B cell (primary cell): ENCODE measurements around the gene CGNL1. TPM values are rescaled to one million over a fixed set of nuclear protein-coding genes. Genes with fewer than 3 reads are reported as not detected.

Experiments
- ATAC-seq: fragments of 200-7000 bp; cut with Tn5 transposase; one replicate; pipeline ENCODE4 v1.10.0; 2021; ENCODE audit warnings: low read depth, mild to moderate bottlenecking, moderate number of reproducible peaks, moderate library complexity
- CTCF ChIA-PET: fragments of 350-600 bp; sonication (Branson Sonifier 250); formaldehyde crosslinking; loops from one replicate; lab custom pipeline; 2021; ENCODE audit warnings: antibody characterized with exemption, inconsistent platforms; lab: Charles Lee
- POLR2A ChIA-PET: fragments of 350-600 bp; sonication (Branson Sonifier 250); formaldehyde crosslinking; loops from one replicate; lab custom pipeline; 2021; ENCODE audit warnings: antibody characterized with exemption; lab: Charles Lee
- DNase-seq: peaks from one replicate; pipeline ENCODE4 v3.0.0; 2013
- H2AFZ ChIP-seq: 2 replicates; pipeline ENCODE4 v1.6.1; 2012; ENCODE audit warnings: mild to moderate bottlenecking, low read depth, low read length; ENCODE audit not compliant: insufficient read depth, poor library complexity, severe bottlenecking
- H3K27ac ChIP-seq, 2 donors: 1 replicate in 1 of 2; 2 replicates in 1 of 2; pipeline ENCODE4 v1.5.1; 2012 to 2013; ENCODE audit warnings: low read length in 2 of 2, mild to moderate bottlenecking in 2 of 2, moderate library complexity in 1 of 2
- H3K27me3 ChIP-seq, 4 experiments: fragments of 200-600 bp in 1 of 4; sonication (generic) in 1 of 4; replicated peaks in 1 of 4; 1 replicate in 2 of 4; 2 replicates in 2 of 4; pipeline versions ENCODE4 v1.6.1 to v1.7.0; 2013 to 2016; ENCODE audit warnings: low read length in 3 of 4, mild to moderate bottlenecking in 2 of 4, mixed read lengths in 1 of 4, moderate library complexity in 1 of 4; ENCODE audit not compliant: insufficient read depth in 4 of 4, control insufficient read depth in 3 of 4; ENCODE audit errors: control extremely low read depth in 1 of 4
- H3K36me3 ChIP-seq, 2 experiments: replicated peaks in 1 of 2; 1 replicate in 1 of 2; 2 replicates in 1 of 2; pipeline versions ENCODE4 v1.6.1 to v1.7.1; 2013; ENCODE audit warnings: low read length in 1 of 2; ENCODE audit not compliant: insufficient read depth in 2 of 2, control insufficient read depth in 1 of 2; ENCODE audit errors: control extremely low read depth in 1 of 2, extremely low read depth in 1 of 2
- H3K4me1 ChIP-seq, 2 donors: fragments of 200-600 bp in 1 of 2; sonication (generic) in 1 of 2; 1 replicate in 1 of 2; 2 replicates in 1 of 2; pipeline versions ENCODE4 v1.5.1 to v1.6.1; 2013 to 2017; ENCODE audit warnings: low read length in 2 of 2; ENCODE audit not compliant: control insufficient read depth in 2 of 2, insufficient read depth in 2 of 2
- H3K4me2 ChIP-seq: replicated peaks from 2 replicates; pipeline ENCODE3; 2012; ENCODE audit warnings: mild to moderate bottlenecking, low read depth, low read length; ENCODE audit not compliant: poor library complexity, severe bottlenecking
- H3K4me3 ChIP-seq, 5 experiments: fragments of 200-600 bp in 1 of 5; sonication (generic) in 1 of 5; 1 replicate in 3 of 5; 2 replicates in 2 of 5; pipeline versions ENCODE4 v1.5.1 to v1.7.0; 2011 to 2016; ENCODE audit warnings: low read length in 4 of 5, mild to moderate bottlenecking in 4 of 5, low read depth in 2 of 5, control low read depth in 1 of 5, moderate library complexity in 1 of 5; ENCODE audit not compliant: insufficient read depth in 1 of 5; ENCODE audit errors: control extremely low read depth in 1 of 5, extremely low read depth in 1 of 5
- H3K79me2 ChIP-seq: fragments of 200-600 bp; sonication (generic); one replicate; pipeline ENCODE4 v1.6.0; 2016; ENCODE audit warnings: low read length; ENCODE audit not compliant: control insufficient read depth, insufficient read depth
- H3K9ac ChIP-seq: fragments of 200-600 bp; sonication (generic); 2 replicates; pipeline ENCODE4 v1.6.1; 2017; ENCODE audit warnings: mild to moderate bottlenecking, low read length, moderate library complexity
- H3K9me3 ChIP-seq, 3 donors: one replicate each; pipeline versions ENCODE4 v1.6.1 to v1.7.1; 2013; ENCODE audit warnings: low read length in 2 of 3; ENCODE audit not compliant: control insufficient read depth in 2 of 3, insufficient read depth in 1 of 3; ENCODE audit errors: control extremely low read depth in 1 of 3
- H4K20me1 ChIP-seq: 2 replicates; pipeline ENCODE4 v1.6.0; 2012; ENCODE audit warnings: mild to moderate bottlenecking, low read length; ENCODE audit not compliant: insufficient read depth, control insufficient read depth, poor library complexity, severe bottlenecking
- H3K27ac Mint-ChIP-seq: one replicate; pipeline ENCODE4 v1.8.0; 2021; ENCODE audit warnings: mixed read lengths
- H3K27me3 Mint-ChIP-seq: one replicate; pipeline ENCODE4 v1.8.0; 2021; ENCODE audit warnings: mixed read lengths
- H3K4me1 Mint-ChIP-seq: one replicate; pipeline ENCODE4 v1.8.0; 2021; ENCODE audit warnings: mixed read lengths
- H3K4me3 Mint-ChIP-seq: one replicate; pipeline ENCODE4 v1.8.0; 2021; ENCODE audit warnings: mixed read lengths
- H3K9me3 Mint-ChIP-seq: one replicate; pipeline ENCODE4 v1.8.0; 2022; ENCODE audit warnings: mixed read lengths; ENCODE audit not compliant: insufficient read depth
- EZH2 ChIP-seq: IDR thresholded peaks from 2 replicates; pipeline ENCODE4 v1.6.1; 2012; ENCODE audit warnings: borderline replicate concordance, low read depth, mild to moderate bottlenecking, moderate library complexity, low read length; ENCODE audit not compliant: insufficient read depth, poor library complexity, severe bottlenecking
- WGBS: methylation state at CpG from one replicate; pipeline ENCODE4 v1.1.5; 2013; ENCODE audit warnings: missing lambda C conversion rate; ENCODE audit not compliant: insufficient coverage; 5-methylcytosine and 5-hydroxymethylcytosine counted together
- intact Hi-C: fragments of 100-400 bp; cut with micrococcal nuclease; formaldehyde crosslinking; loops from one replicate; pipeline ENCODE4 v1.10.0; 2022
- polyA plus RNA-seq: library from polyadenylated mRNA; depleted of rRNA; stranded (reverse); fragments of >200 nt; gene quantifications from 2 replicates; pipeline ENCODE4 v1.2.3, GENCODE V29; 2012
- total RNA-seq, 2 donors: library from RNA; stranded (reverse); fragments of 120-200 nt in 1 of 2; gene quantifications; 1 replicate in 1 of 2; 2 replicates in 1 of 2; pipeline versions ENCODE4 v1.2.3 to v1.2.4, GENCODE V29; 2013 to 2022
- TF ChIP-seq, protein P1 (sequence below): fragments of 200-600 bp; IDR thresholded peaks from one replicate; pipeline ENCODE4 v1.8.0; 2022; ENCODE audit warnings: antibody characterized with exemption, mild to moderate bottlenecking

CGNL1 gene
- total and polyA plus RNA-seq, 2 donors (not counting 1 experiment from before 2014, with no cell fraction given) = 0.03 to 0.12 TPM

DNA sequence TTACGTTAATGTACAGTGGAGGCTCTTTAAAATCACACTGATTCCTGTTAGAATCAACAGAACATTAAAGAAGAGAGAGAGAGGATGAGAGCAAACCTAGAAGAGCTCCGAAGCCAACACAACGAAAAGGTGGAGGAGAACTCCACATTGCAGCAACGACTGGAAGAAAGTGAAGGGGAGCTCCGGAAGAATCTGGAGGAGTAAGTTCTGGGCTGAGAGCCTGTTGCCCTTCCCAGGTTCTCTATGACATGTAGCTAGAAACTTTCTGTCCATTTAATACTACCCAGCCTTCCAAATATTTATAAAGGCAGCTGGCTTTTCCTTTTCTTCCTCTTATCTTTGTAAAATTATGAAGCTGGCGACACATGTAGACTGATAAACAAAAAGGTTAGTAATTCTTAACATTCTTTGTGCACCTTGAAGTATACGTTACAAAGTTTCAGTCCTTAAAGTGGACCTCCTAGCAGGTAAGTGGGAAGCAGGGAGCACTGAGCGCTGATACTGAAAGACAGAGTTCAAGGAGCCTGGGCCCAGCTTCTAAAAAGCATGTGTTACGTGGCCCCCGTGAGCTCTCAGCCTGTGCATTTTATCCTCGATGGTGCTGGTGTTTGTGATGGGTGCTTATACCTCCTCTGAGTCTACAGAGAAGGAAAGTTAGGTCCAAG lies 75.9 kb downstream of the CGNL1 start:
- Histone ChIP-seq H3K4me3 (no peak overlapping the region), H3K9ac (no peak overlapping the region), H3K4me2 (no peak overlapping the region), H3K27ac (no peak overlapping the region), H3K79me2 (no peaks in the 10 kb centered on the region), H4K20me1 (no peaks in the 10 kb centered on the region), H3K4me1 (no peaks in the 10 kb centered on the region), H3K9me3 (peaks cover 0 to 1% (median 0%) of the 10 kb centered on the region in 3 donors), H2AFZ (no peak overlapping the region), H3K27me3 (no peaks in the 10 kb centered on the region), H3K36me3 (no peaks in the 10 kb centered on the region)
- Mint-ChIP-seq H3K27ac (no peak overlapping the region), H3K4me1 (no peaks in the 10 kb centered on the region), H3K4me3 (no peak overlapping the region), H3K27me3 (peaks cover 6% of the 10 kb centered on the region), H3K9me3 (no peaks in the 10 kb centered on the region)
- no peak for DNase-seq
- POLR2A ChIA-PET = no interaction called here
- WGBS = 96% methylated on average over 8 of the region's 11 CpGs
- CTCF ChIA-PET = no interaction called here
- no peak for ATAC-seq
- TF ChIP-seq EZH2 = no peak
- TF ChIP-seq, protein P1, sequence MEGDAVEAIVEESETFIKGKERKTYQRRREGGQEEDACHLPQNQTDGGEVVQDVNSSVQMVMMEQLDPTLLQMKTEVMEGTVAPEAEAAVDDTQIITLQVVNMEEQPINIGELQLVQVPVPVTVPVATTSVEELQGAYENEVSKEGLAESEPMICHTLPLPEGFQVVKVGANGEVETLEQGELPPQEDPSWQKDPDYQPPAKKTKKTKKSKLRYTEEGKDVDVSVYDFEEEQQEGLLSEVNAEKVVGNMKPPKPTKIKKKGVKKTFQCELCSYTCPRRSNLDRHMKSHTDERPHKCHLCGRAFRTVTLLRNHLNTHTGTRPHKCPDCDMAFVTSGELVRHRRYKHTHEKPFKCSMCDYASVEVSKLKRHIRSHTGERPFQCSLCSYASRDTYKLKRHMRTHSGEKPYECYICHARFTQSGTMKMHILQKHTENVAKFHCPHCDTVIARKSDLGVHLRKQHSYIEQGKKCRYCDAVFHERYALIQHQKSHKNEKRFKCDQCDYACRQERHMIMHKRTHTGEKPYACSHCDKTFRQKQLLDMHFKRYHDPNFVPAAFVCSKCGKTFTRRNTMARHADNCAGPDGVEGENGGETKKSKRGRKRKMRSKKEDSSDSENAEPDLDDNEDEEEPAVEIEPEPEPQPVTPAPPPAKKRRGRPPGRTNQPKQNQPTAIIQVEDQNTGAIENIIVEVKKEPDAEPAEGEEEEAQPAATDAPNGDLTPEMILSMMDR = no peak
- intact Hi-C loops = no loop called here

DNA sequence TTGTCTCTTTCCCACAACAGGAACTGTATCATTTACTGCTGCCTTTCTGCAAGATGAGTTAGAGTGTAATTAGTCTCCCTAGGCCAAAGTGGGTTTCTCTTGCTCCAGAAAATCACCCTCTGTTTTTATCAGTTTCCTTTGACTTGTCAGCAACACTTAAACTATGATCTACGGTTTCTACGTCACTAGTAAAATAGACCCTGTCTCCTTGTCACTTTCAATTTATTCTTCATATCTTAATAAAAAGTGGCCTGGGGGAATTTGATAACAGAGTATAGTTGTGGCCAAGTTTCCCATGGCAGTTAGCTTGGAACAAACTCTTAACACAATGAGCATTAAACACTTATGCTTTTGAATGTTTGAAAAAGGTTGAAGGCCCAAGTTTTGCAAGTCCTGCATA lies 79.6 kb downstream of the CGNL1 start:
- ChIA-PET POLR2A (no interaction called here), CTCF (no interaction called here)
- Mint-ChIP-seq H3K27ac (no peak overlapping the region), H3K9me3 (no peaks in the 10 kb centered on the region), H3K27me3 (peaks cover 5% of the 10 kb centered on the region), H3K4me1 (no peaks in the 10 kb centered on the region), H3K4me3 (no peak overlapping the region)
- TF ChIP-seq, protein P1 = no peak
- TF ChIP-seq EZH2 = no peak
- Histone ChIP-seq H3K4me2 (no peak overlapping the region), H2AFZ (no peak overlapping the region), H3K27ac (no peak overlapping the region), H3K36me3 (no peaks in the 10 kb centered on the region), H3K27me3 (peaks cover 0 to 4% (median 0%) of the 10 kb centered on the region in 4 experiments), H4K20me1 (no peaks in the 10 kb centered on the region), H3K4me3 (no peak overlapping the region), H3K9ac (no peak overlapping the region), H3K4me1 (no peaks in the 10 kb centered on the region), H3K79me2 (no peaks in the 10 kb centered on the region), H3K9me3 (peaks cover 0 to 8% (median 7%) of the 10 kb centered on the region in 3 donors)
- DNase-seq (no peak), ATAC-seq (no peak)
- no CpG with 5 or more reads among the region's 2 CpGs for WGBS
- intact Hi-C loops = no loop called here
